Bone marrow (tissue), 2 donors: ENCODE results near the gene ALDH1L1.

Experiments used
- DNase-seq, 2 donors: peaks; one replicate each; lab custom pipeline; 2025; lab: John Stamatoyannopoulos, UW

Gene ALDH1L1

GRCh38 chr3:126154391-126155279 lies 25.8 kb downstream of the ALDH1L1 start:
- no peak for DNase-seq

- DNase-seq = no peak
Measured at GRCh38 chr3:126153695-126154360, 26.6 kb downstream of the ALDH1L1 start.

GRCh38 chr3:126152901-126153694 lies 27.3 kb downstream of the ALDH1L1 start:
- no peak for DNase-seq

GRCh38 chr3:126152458-126152857 lies 27.9 kb downstream of the ALDH1L1 start:
- no peak for DNase-seq

GRCh38 chr3:126151562-126152302 lies 28.7 kb downstream of the ALDH1L1 start:
- no peak for DNase-seq

- no peak for DNase-seq
Measured at GRCh38 chr3:126149960-126150515, 30.3 kb downstream of the ALDH1L1 start.

GRCh38 chr3:126149256-126149902 lies 31.0 kb downstream of the ALDH1L1 start:
- no peak for DNase-seq

GRCh38 chr3:126147932-126148683 lies 32.3 kb downstream of the ALDH1L1 start:
- DNase-seq = no peak

GRCh38 chr3:126147147-126147931 lies 33.0 kb downstream of the ALDH1L1 start:
- no peak for DNase-seq

- no peak for DNase-seq
Measured at GRCh38 chr3:126146525-126147146, 33.8 kb downstream of the ALDH1L1 start.

- no peak for DNase-seq
Measured at GRCh38 chr3:126146034-126146433, 34.4 kb downstream of the ALDH1L1 start.

GRCh38 chr3:126142652-126143051 lies 37.7 kb downstream of the ALDH1L1 start:
- DNase-seq = no peak

- DNase-seq = no peak
Measured at GRCh38 chr3:126137490-126138130, 42.8 kb downstream of the ALDH1L1 start.

GRCh38 chr3:126136428-126137220 lies 43.8 kb downstream of the ALDH1L1 start:
- no peak for DNase-seq

- no peak for DNase-seq
Measured at GRCh38 chr3:126135406-126136076, 44.8 kb downstream of the ALDH1L1 start.

- DNase-seq = no peak
Measured at GRCh38 chr3:126135071-126135405, 45.3 kb downstream of the ALDH1L1 start.
